GDM1 (cell line): Measurements from ENCODE around the gene DUT.

Source experiments
- DNase-seq: peaks from one replicate; lab custom pipeline; 2025; lab: John Stamatoyannopoulos, UW

Gene DUT

GRCh38 chr15:48371550-48371949, 40.3 kb downstream of the DUT start:
- no peak for DNase-seq

DNA sequence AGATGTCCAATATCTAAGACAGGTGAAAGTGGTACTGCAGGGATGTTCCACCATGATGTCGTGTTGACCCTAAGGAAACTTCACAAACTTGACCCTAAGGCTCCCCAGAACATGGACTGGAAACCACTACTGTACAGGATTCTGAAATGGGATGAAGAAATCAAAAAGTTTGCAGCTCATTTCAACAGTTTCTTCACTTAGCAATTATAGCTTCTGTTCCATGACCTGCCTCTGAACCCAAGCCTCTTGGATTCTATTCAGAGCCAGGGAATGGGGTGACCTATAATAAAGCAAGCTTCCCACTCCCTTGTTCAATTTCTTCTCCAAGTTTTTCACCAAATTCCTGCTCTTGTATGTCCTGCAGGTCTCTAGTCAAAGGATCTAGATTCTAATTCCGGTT, 40.7 kb downstream of the DUT start:
- no peak for DNase-seq

- no peak for DNase-seq
Observed at GRCh38 chr15:48373821-48374451, 42.7 kb downstream of the DUT start.

GRCh38 chr15:48374472-48374871, 43.2 kb downstream of the DUT start:
- no peak for DNase-seq

DNA sequence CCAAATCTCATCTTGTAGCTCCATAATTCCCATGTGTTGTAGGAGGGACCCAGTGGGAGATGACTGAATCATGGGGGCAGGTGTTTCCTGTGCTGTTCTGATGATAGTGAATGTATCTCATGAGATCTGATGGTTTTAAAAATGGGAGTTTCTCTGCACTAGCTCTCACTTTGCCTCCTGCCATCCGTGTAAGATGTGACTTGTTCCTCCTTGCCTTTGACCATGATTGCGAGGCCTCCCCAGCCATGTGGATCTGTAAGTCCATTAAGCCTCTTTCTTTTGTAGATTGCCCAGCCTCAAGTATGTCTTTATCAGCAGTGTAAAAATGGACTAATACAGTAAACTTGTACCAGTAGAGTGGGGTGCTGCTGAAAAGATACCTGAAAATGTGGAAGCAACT, 44.5 kb downstream of the DUT start:
- no peak for DNase-seq

- no peak for DNase-seq
Observed at GRCh38 chr15:48380198-48380597, 49.0 kb downstream of the DUT start.

GRCh38 chr15:48381861-48382260, 50.6 kb downstream of the DUT start:
- no peak for DNase-seq

- no peak for DNase-seq
Observed at GRCh38 chr15:48383031-48383430, 51.8 kb downstream of the DUT start.

DNA sequence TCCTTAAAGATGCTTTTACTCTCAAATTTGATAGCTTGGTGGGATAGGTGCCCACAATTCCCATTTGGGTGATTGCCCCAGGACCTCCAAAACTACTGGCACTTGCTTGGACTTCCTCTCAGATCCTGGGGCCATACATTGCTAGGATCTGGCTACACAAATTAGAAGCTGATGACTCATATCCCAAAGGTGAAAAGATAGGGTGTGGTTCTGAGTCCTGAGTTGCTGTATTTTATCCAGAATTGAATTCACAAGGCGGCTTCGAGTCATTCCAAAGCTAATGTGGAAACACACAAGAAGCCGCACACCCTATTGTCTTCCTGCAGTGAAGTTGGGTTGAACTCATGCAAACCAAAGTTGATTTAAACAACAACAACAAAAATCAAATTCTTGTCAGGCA, 53.4 kb downstream of the DUT start:
- DNase-seq = no peak

GRCh38 chr15:48385031-48385830, 54.0 kb downstream of the DUT start:
- DNase-seq = no peak

DNA sequence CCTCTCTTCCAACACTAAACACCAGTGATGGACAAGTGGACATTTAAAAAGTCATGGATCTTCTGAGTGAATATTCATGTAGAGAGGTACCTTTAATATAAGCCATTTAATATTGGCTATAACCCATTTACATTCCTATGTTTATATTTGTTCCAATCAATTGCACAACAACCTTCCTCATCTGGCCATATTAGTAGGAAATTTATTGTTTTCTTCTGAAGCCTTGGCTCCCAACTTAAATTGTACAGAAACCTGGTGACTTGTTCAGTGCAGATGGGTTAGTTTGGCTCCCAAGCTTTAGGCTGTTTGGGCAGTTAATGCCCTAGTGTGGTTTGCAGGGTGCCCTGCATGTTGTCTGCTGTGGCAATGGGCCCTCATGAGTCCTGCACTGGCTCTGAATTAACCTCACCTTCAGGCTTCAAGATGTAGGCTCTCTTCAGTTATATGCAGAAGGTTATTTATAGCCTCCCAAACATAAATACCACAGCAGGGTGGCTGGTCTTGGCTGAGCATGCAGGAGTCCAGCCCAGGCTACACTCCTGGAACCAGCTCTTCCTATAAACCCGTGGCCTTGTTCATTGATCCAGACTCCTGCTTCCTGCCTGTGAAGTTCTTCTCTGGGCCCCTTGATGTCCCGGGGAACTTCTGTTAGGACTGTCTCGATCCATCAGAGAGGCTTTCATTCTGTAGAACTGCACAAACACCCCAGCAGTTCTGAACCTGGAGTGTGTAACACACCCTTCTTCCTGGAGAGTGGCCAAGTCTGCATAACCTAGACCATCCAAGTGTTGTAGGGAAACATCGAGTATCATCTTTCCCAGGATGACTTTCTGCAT, 57.0 kb downstream of the DUT start:
- no peak for DNase-seq

- DNase-seq = no peak
Observed at GRCh38 chr15:48388910-48389309, 57.7 kb downstream of the DUT start.

- DNase-seq = no peak
Observed at GRCh38 chr15:48389691-48390143, 58.5 kb downstream of the DUT start.

DNA sequence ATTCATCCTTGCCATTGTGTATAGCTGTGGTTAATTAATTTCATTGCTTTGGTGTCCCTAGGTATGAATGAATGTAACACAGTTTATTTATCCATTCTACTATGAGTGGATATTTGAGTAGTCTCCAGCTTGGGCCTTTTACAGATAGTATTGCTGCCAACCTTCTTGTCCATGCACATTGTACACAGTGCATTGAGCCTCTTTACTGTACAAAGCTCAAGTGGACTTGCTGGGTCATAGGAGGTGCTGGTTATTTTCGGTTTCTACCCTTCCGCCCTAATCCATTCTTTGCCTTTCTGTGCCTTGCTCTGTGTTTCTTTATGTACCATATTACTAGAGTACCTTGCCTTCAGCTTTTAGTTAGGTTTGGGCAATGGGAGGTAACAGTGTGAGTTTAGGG, 60.7 kb downstream of the DUT start:
- DNase-seq = no peak

DNA sequence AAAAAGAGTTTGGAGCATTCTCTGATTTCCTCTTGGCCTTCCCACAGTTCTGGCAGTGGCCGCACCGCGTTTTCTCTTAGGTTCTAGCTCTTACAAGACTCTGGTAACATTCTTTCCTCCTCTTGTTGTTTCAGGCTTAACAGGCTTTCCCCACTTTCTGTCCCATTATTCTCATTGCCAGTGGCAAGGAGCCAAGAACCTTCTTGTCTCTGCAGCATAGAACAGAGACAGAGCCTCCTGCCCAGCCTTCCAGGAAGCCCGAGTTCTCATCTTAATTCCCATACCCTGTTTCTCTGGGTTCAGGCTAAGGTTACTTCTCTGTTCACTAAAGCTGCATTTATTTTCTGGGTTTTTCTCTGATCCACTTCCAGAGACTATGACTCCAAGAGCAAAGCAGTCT, 61.1 kb downstream of the DUT start:
- no peak for DNase-seq
